ENCODE results near the gene RNF20.

RNF20 gene

GRCh38 chr9:101504188-101504587 lies 29.5 kb upstream of the RNF20 start:
- Histone ChIP-seq H2BK12ac (ENCODE audit: low read length in 2 of 2) (no peak overlapping the region), H3K9ac (ENCODE audit: low read length) (no peak overlapping the region), H3K4me3 (ENCODE audit: insufficient read depth in 1 of 2, low read depth in 1 of 2, low read length in 2 of 2) (no peak overlapping the region), H2AK5ac (ENCODE audit: low read length, severe bottlenecking) (no peak overlapping the region), H3K23ac (ENCODE audit: low read length in 2 of 2) (no peak overlapping the region), H3K79me1 (replicated peaks; ENCODE audit: low read length, poor library complexity, severe bottlenecking) (no peaks in the 10 kb centered on the region), H3K36me3 (ENCODE audit: control insufficient read depth in 1 of 2, insufficient read depth in 2 of 2, low read depth in 1 of 2, low read length in 2 of 2) (no peaks in the 10 kb centered on the region), H4K8ac (ENCODE audit: low read length) (no peak overlapping the region), H3K18ac (ENCODE audit: low read depth in 1 of 2, low read length in 2 of 2) (no peak overlapping the region), H3K4me2 (ENCODE audit: low read length, poor library complexity, severe bottlenecking) (no peak overlapping the region), H3K27me3 (ENCODE audit: control insufficient read depth in 1 of 2, insufficient read depth in 1 of 2, low read length in 2 of 2) (peaks cover 0 to 4% of the 10 kb centered on the region in 2 experiments), H3K4ac (ENCODE audit: low read depth in 1 of 2, low read length in 2 of 2) (no peak overlapping the region), H2BK15ac (ENCODE audit: low read depth, poor library complexity, severe bottlenecking) (no peak overlapping the region), H2BK5ac (ENCODE audit: low read depth, low read length, poor library complexity, severe bottlenecking) (no peak overlapping the region), H4K91ac (ENCODE audit: low read length) (no peak overlapping the region), H2BK120ac (ENCODE audit: low read depth, low read length) (no peak overlapping the region), H3K4me1 (ENCODE audit: control insufficient read depth, insufficient read depth, low read depth, low read length) (no peaks in the 10 kb centered on the region), H3K9me3 (ENCODE audit: control insufficient read depth, low read length) (no peaks in the 10 kb centered on the region), H2AFZ (ENCODE audit: low read depth, low read length) (no peak overlapping the region), H3K14ac (ENCODE audit: low read length in 2 of 2) (no peak overlapping the region), H3K27ac (ENCODE audit: low read length, poor library complexity, severe bottlenecking) (no peak overlapping the region)
- no peak for DNase-seq

DNA sequence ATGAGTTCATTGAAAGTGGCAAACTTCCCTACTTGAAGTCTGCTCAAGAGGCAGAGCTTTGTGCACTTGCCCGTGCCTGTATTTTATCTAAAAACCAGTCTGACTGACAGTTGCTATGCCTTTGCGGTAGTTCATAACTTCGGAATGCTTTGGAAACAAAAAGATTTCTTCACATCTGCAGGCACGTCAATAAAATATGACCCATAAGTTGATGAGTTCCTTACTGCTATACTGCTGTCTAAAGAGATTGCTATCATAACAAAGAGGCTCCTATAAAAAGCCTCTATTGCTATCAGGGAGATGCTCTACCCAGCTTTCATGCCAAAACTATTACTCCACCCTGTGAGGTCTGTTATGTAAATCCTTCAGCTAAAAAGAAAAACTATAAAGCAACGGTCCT lies 25.4 kb upstream of the RNF20 start:
- Histone ChIP-seq H3K14ac (ENCODE audit: low read length in 2 of 2) (no peak overlapping the region), H3K27me3 (ENCODE audit: control insufficient read depth in 1 of 2, insufficient read depth in 1 of 2, low read length in 2 of 2) (peaks cover 0 to 4% of the 10 kb centered on the region in 2 experiments), H3K27ac (ENCODE audit: low read length, poor library complexity, severe bottlenecking) (no peak overlapping the region), H3K79me1 (replicated peaks; ENCODE audit: low read length, poor library complexity, severe bottlenecking) (no peaks in the 10 kb centered on the region), H4K8ac (ENCODE audit: low read length) (no peak overlapping the region), H2AK5ac (ENCODE audit: low read length, severe bottlenecking) (no peak overlapping the region), H3K18ac (ENCODE audit: low read depth in 1 of 2, low read length in 2 of 2) (no peak overlapping the region), H2BK15ac (ENCODE audit: low read depth, poor library complexity, severe bottlenecking) (no peak overlapping the region), H3K4me1 (ENCODE audit: control insufficient read depth, insufficient read depth, low read depth, low read length) (no peaks in the 10 kb centered on the region), H2BK12ac (ENCODE audit: low read length in 2 of 2) (no peak overlapping the region), H3K4ac (ENCODE audit: low read depth in 1 of 2, low read length in 2 of 2) (no peak overlapping the region), H2AFZ (ENCODE audit: low read depth, low read length) (no peak overlapping the region), H4K91ac (ENCODE audit: low read length) (no peak overlapping the region), H2BK120ac (ENCODE audit: low read depth, low read length) (no peak overlapping the region), H3K4me2 (ENCODE audit: low read length, poor library complexity, severe bottlenecking) (no peak overlapping the region), H3K23ac (ENCODE audit: low read length in 2 of 2) (no peak overlapping the region), H3K9me3 (ENCODE audit: control insufficient read depth, low read length) (no peaks in the 10 kb centered on the region), H3K36me3 (ENCODE audit: control insufficient read depth in 1 of 2, insufficient read depth in 2 of 2, low read depth in 1 of 2, low read length in 2 of 2) (no peaks in the 10 kb centered on the region), H2BK5ac (ENCODE audit: low read depth, low read length, poor library complexity, severe bottlenecking) (no peak overlapping the region), H3K9ac (ENCODE audit: low read length) (no peak overlapping the region), H3K4me3 (ENCODE audit: insufficient read depth in 1 of 2, low read depth in 1 of 2, low read length in 2 of 2) (no peak overlapping the region)
- no peak for DNase-seq
- 86% methylated on average over 4 of the region's 5 CpGs for WGBS

GRCh38 chr9:101509572-101509971 lies 24.1 kb upstream of the RNF20 start:
- no peak overlapping the region for H3K27ac ChIP-seq (ENCODE audit: low read length, poor library complexity, severe bottlenecking)
- H3K9me3 ChIP-seq (ENCODE audit: control insufficient read depth, low read length) = no peaks in the 10 kb centered on the region
- no peak for DNase-seq
- no peak overlapping the region for H4K91ac ChIP-seq (ENCODE audit: low read length)
- no peak overlapping the region for H3K4me3 ChIP-seq (ENCODE audit: insufficient read depth in 1 of 2, low read depth in 1 of 2, low read length in 2 of 2)
- H3K9ac ChIP-seq (ENCODE audit: low read length) = no peak overlapping the region
- H2AFZ ChIP-seq (ENCODE audit: low read depth, low read length) = no peak overlapping the region
- no peaks in the 10 kb centered on the region for H3K36me3 ChIP-seq (ENCODE audit: control insufficient read depth in 1 of 2, insufficient read depth in 2 of 2, low read depth in 1 of 2, low read length in 2 of 2)
- H3K14ac ChIP-seq (ENCODE audit: low read length in 2 of 2) = no peak overlapping the region
- H2BK5ac ChIP-seq (ENCODE audit: low read depth, low read length, poor library complexity, severe bottlenecking) = no peak overlapping the region
- no peak overlapping the region for H3K18ac ChIP-seq (ENCODE audit: low read depth in 1 of 2, low read length in 2 of 2)
- H2BK12ac ChIP-seq (ENCODE audit: low read length in 2 of 2) = no peak overlapping the region
- peak overlapping the region in 1 of 2 experiments; percentile 42 for H3K23ac ChIP-seq (ENCODE audit: low read length in 2 of 2)
- no peak overlapping the region for H2BK120ac ChIP-seq (ENCODE audit: low read depth, low read length)
- no peak overlapping the region for H2BK15ac ChIP-seq (ENCODE audit: low read depth, poor library complexity, severe bottlenecking)
- H3K4ac ChIP-seq (ENCODE audit: low read depth in 1 of 2, low read length in 2 of 2) = peak overlapping the region in 1 of 2 experiments; percentile 8
- peaks cover 0 to 4% of the 10 kb centered on the region in 2 experiments for H3K27me3 ChIP-seq (ENCODE audit: control insufficient read depth in 1 of 2, insufficient read depth in 1 of 2, low read length in 2 of 2)
- peaks cover 2% of the 10 kb centered on the region for H3K4me1 ChIP-seq (ENCODE audit: control insufficient read depth, insufficient read depth, low read depth, low read length)
- no peak overlapping the region for H4K8ac ChIP-seq (ENCODE audit: low read length)
- 92% methylated on average over 4 of the region's 4 CpGs for WGBS
- H3K79me1 ChIP-seq (replicated peaks; ENCODE audit: low read length, poor library complexity, severe bottlenecking) = no peaks in the 10 kb centered on the region
- H3K4me2 ChIP-seq (ENCODE audit: low read length, poor library complexity, severe bottlenecking) = no peak overlapping the region
- no peak overlapping the region for H2AK5ac ChIP-seq (ENCODE audit: low read length, severe bottlenecking)

GRCh38 chr9:101510459-101510858 lies 23.2 kb upstream of the RNF20 start:
- Histone ChIP-seq H4K91ac (ENCODE audit: low read length) (no peak overlapping the region), H2BK12ac (ENCODE audit: low read length in 2 of 2) (no peak overlapping the region), H3K4me3 (ENCODE audit: insufficient read depth in 1 of 2, low read depth in 1 of 2, low read length in 2 of 2) (no peak overlapping the region), H2AK5ac (ENCODE audit: low read length, severe bottlenecking) (no peak overlapping the region), H4K8ac (ENCODE audit: low read length) (no peak overlapping the region), H3K18ac (ENCODE audit: low read depth in 1 of 2, low read length in 2 of 2) (no peak overlapping the region), H3K36me3 (ENCODE audit: control insufficient read depth in 1 of 2, insufficient read depth in 2 of 2, low read depth in 1 of 2, low read length in 2 of 2) (no peaks in the 10 kb centered on the region), H3K4ac (ENCODE audit: low read depth in 1 of 2, low read length in 2 of 2) (no peak overlapping the region), H3K27me3 (ENCODE audit: control insufficient read depth in 1 of 2, insufficient read depth in 1 of 2, low read length in 2 of 2) (peaks cover 0 to 4% of the 10 kb centered on the region in 2 experiments), H3K4me2 (ENCODE audit: low read length, poor library complexity, severe bottlenecking) (no peak overlapping the region), H2BK120ac (ENCODE audit: low read depth, low read length) (no peak overlapping the region), H3K4me1 (ENCODE audit: control insufficient read depth, insufficient read depth, low read depth, low read length) (peaks cover 2% of the 10 kb centered on the region), H2BK5ac (ENCODE audit: low read depth, low read length, poor library complexity, severe bottlenecking) (no peak overlapping the region), H3K27ac (ENCODE audit: low read length, poor library complexity, severe bottlenecking) (no peak overlapping the region), H3K14ac (ENCODE audit: low read length in 2 of 2) (no peak overlapping the region), H2AFZ (ENCODE audit: low read depth, low read length) (no peak overlapping the region), H2BK15ac (ENCODE audit: low read depth, poor library complexity, severe bottlenecking) (no peak overlapping the region), H3K23ac (ENCODE audit: low read length in 2 of 2) (no peak overlapping the region), H3K79me1 (replicated peaks; ENCODE audit: low read length, poor library complexity, severe bottlenecking) (no peaks in the 10 kb centered on the region), H3K9me3 (ENCODE audit: control insufficient read depth, low read length) (no peaks in the 10 kb centered on the region), H3K9ac (ENCODE audit: low read length) (no peak overlapping the region)
- DNase-seq = no peak
- WGBS = 92% methylated on average over 6 of the region's 6 CpGs

Data from mesenchymal stem cell (in vitro differentiated cells and primary cell).